Endothelial cell of umbilical vein (primary cell): ENCODE results near the gene ATOSB. TPM values are rescaled to one million over a fixed set of nuclear protein-coding genes. Genes with fewer than 3 reads are reported as not detected.

Experiments
- BruUV-seq: library from RNA; stranded (reverse); fragments of 400-500 nt; replicated peaks from 2 replicates; lab custom pipeline; 2021; lab: Mats Ljungman, UMichigan
- CTCF ChIA-PET: fragments of 300-600, 350-600 bp; sonication (Branson Sonifier 250); formaldehyde crosslinking; loops from one replicate; lab custom pipeline; 2021; ENCODE audit warnings: antibody characterized with exemption, inconsistent platforms; lab: Charles Lee
- POLR2A ChIA-PET: fragments of 300-600, 350-600 bp; sonication (Branson Sonifier 250); formaldehyde crosslinking; loops from one replicate; lab custom pipeline; 2021; ENCODE audit warnings: antibody characterized with exemption, inconsistent platforms; lab: Charles Lee
- DNase-seq: peaks from one replicate; pipeline ENCODE4 v3.0.0-alpha.2; 2011; ENCODE audit warnings: low read depth, low spot score
- FAIRE-seq: peaks from 2 replicates; lab custom pipeline; 2011; peaks lifted over from hg19 to GRCh38; lab: Jason Lieb, UNC
- H2AFZ ChIP-seq: 2 replicates; pipeline ENCODE4 v1.6.0; 2012; ENCODE audit warnings: low read depth, low read length, control low read depth, inconsistent platforms
- H3K27ac ChIP-seq: 2 replicates; pipeline ENCODE4 v1.5.1; 2011; ENCODE audit warnings: low read depth, mild to moderate bottlenecking, control low read depth, low read length, moderate library complexity; ENCODE audit not compliant: insufficient read depth
- H3K27me3 ChIP-seq, 2 experiments: 2 replicates each; pipeline versions ENCODE4 v1.6.0 to v1.6.1; 2011; ENCODE audit warnings: low read length in 2 of 2, mixed read lengths in 1 of 2; ENCODE audit not compliant: control insufficient read depth in 2 of 2, insufficient read depth in 2 of 2
- H3K36me3 ChIP-seq, 2 experiments: 2 replicates in 1 of 2; 3 replicates in 1 of 2; pipeline ENCODE4 v1.5.1; 2011; ENCODE audit warnings: low read length in 2 of 2, mild to moderate bottlenecking in 1 of 2, moderate library complexity in 1 of 2; ENCODE audit not compliant: control insufficient read depth in 2 of 2, insufficient read depth in 2 of 2; ENCODE audit errors: extremely low read depth in 1 of 2
- H3K4me1 ChIP-seq: 3 replicates; pipeline ENCODE4 v1.5.1; 2011; ENCODE audit warnings: mild to moderate bottlenecking, low read length; ENCODE audit not compliant: control insufficient read depth, insufficient read depth; ENCODE audit errors: extremely low read depth
- H3K4me2 ChIP-seq: 2 replicates; pipeline ENCODE4 v1.6.1; 2011; ENCODE audit warnings: low read length, control low read depth, mixed read lengths; ENCODE audit not compliant: insufficient read depth
- H3K4me3 ChIP-seq, 3 experiments: fragments of 200-600 bp in 1 of 3; sonication (generic), shearing (Covaris generic) in 1 of 3; replicated peaks in 1 of 3; 2 replicates each; pipeline ENCODE4 v1.5.1; 2011 to 2016; ENCODE audit warnings: control low read depth in 3 of 3, low read length in 3 of 3, mild to moderate bottlenecking in 2 of 3, inconsistent platforms in 1 of 3, low read depth in 1 of 3, moderate library complexity in 1 of 3; ENCODE audit not compliant: insufficient read depth in 1 of 3
- H3K79me2 ChIP-seq: 2 replicates; pipeline ENCODE4 v1.6.0; 2012; ENCODE audit warnings: low read length, inconsistent platforms; ENCODE audit not compliant: control insufficient read depth, insufficient read depth
- H3K9ac ChIP-seq: replicated peaks from 2 replicates; pipeline ENCODE3; 2011; ENCODE audit warnings: low read length, control low read depth; ENCODE audit not compliant: insufficient read depth; ENCODE audit errors: extremely low read depth
- H3K9me1 ChIP-seq: replicated peaks from 3 replicates; pipeline ENCODE4 v1.6.0; 2011; ENCODE audit warnings: mild to moderate bottlenecking, low read length; ENCODE audit not compliant: control insufficient read depth, insufficient read depth; ENCODE audit errors: extremely low read depth
- H3K9me3 ChIP-seq: replicated peaks from 2 replicates; pipeline ENCODE4 v1.5.1; 2012; ENCODE audit warnings: low read length, inconsistent platforms; ENCODE audit not compliant: control insufficient read depth, insufficient read depth
- H4K20me1 ChIP-seq: replicated peaks from 2 replicates; pipeline ENCODE3; 2011; ENCODE audit warnings: mild to moderate bottlenecking, low read length; ENCODE audit not compliant: control insufficient read depth, insufficient read depth; ENCODE audit errors: extremely low read depth
- EZH2 ChIP-seq: IDR thresholded peaks from 2 replicates; pipeline ENCODE4 v1.6.1; 2012; ENCODE audit warnings: borderline replicate concordance, low read depth, mild to moderate bottlenecking, moderate library complexity, low read length, inconsistent platforms; ENCODE audit not compliant: severe bottlenecking
- FOS ChIP-seq: IDR thresholded peaks from 2 replicates; pipeline ENCODE4 v1.6.1; 2011; ENCODE audit warnings: mild to moderate bottlenecking, low read length, moderate library complexity, borderline replicate concordance; ENCODE audit not compliant: insufficient read depth
- POLR2A ChIP-seq: IDR thresholded peaks from 2 replicates; pipeline ENCODE4 v1.6.1; 2012; ENCODE audit warnings: low read depth, mild to moderate bottlenecking, control low read depth, low read length
- POLR2AphosphoS5 ChIP-seq: IDR thresholded peaks from 2 replicates; pipeline ENCODE4 v1.6.1; 2012; ENCODE audit warnings: low read depth, mild to moderate bottlenecking, control low read depth, low read length, moderate library complexity; ENCODE audit not compliant: insufficient read depth
- dilution Hi-C: fragments of 300-500 bp; cut with MboI; formaldehyde crosslinking; loops from one replicate; pipeline ENCODE4 v1.15.0; 2019; ENCODE audit warnings: low sequenced_read_pairs; ENCODE audit not compliant: extremely low pct_ligation_motif_present
- intact Hi-C: fragments of 100-400 bp; cut with micrococcal nuclease; formaldehyde crosslinking; loops from one replicate; pipeline ENCODE4 v1.10.0; 2022
- polyA plus RNA-seq, 4 experiments: library from polyadenylated mRNA; depleted of rRNA in 3 of 4; stranded (reverse) in 3 of 4; unstranded in 1 of 4; fragments of >200 nt; gene quantifications; 2 replicates each; pipeline versions ENCODE4 v1.2.1 to v1.2.3, GENCODE V29; 2011 to 2012; ENCODE audit warnings: missing spikeins in 1 of 4
- total RNA-seq: library from RNA; stranded (reverse); gene quantifications from 2 replicates; pipeline ENCODE4 v1.2.3, GENCODE V29; 2021
- TF ChIP-seq, protein P1 (sequence below), 2 donors: IDR thresholded peaks; 1 replicate in 1 of 2; 2 replicates in 1 of 2; pipeline ENCODE4 v1.5.1; 2011; ENCODE audit warnings: low read length in 2 of 2, mild to moderate bottlenecking in 2 of 2, moderate library complexity in 2 of 2, control low read depth in 1 of 2, inconsistent platforms in 1 of 2, low read depth in 1 of 2; ENCODE audit not compliant: insufficient read depth in 1 of 2; ENCODE audit errors: extremely low read depth in 1 of 2

Gene ATOSB
- total and polyA plus RNA-seq, 2 donors (not counting 3 experiments of a cell fraction or from before 2014, with no cell fraction given) = 34.7 to 58.0 TPM

DNA sequence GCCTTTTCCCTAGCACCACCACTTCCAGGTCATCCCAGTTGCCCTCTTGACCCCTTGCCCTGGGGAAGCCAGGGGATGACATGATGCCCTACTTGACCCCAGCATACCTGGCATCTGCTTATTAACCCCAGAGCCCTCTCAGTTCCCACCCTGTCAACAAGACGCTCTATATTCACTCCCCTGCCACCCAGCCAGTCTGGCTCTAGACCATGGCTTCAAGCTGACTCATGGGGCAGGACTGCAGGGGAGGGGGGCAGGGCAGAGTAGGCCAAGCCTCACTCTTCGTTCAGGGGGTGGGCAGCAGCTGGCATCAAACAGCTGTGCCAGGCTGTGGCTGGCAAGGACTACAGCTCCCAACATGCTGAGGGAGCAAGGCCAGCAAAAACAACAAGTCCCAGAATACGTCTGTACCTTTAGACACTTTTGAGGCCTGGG, 5.3 kb downstream of the ATOSB start:
- BruUV-seq = no TSS peak
- CTCF ChIA-PET = interaction anchor here (0.8 to 2.7 kb wide), 4 partner anchors 14 to 350 kb away, joined by 3 to 10 read pairs (median 4); partner anchors contain the start of gene PIGO
- FAIRE-seq (peak; percentile 79), DNase-seq (peak; percentile 62)
- intact Hi-C loops (loop anchor here (2.0 to 5.0 kb wide), 3 partner anchors 122 to 492 kb away; partner anchors contain the start of gene DNAJB5), dilution Hi-C loops (no loop called here)
- POLR2A ChIA-PET = interaction anchor here (0.8 kb wide), 1 partner anchor 38 kb away, joined by 3 read pairs; the partner anchor contains the start of gene VCP
- Histone ChIP-seq H3K27ac (peak overlapping the region; percentile 89), H3K79me2 (peaks cover 30% of the 10 kb centered on the region), H3K36me3 (peaks cover 3 to 29% of the 10 kb centered on the region in 2 experiments), H3K4me3 (peak overlapping the region in 2 of 3 experiments; percentile 60 to 85), H2AFZ (no peak overlapping the region), H3K9me3 (no peaks in the 10 kb centered on the region), H3K9ac (peak overlapping the region; percentile 87), H4K20me1 (no peaks in the 10 kb centered on the region), H3K27me3 (no peaks in the 10 kb centered on the region), H3K4me2 (peak overlapping the region; percentile 76), H3K9me1 (no peaks in the 10 kb centered on the region), H3K4me1 (peaks cover 47% of the 10 kb centered on the region)
- TF ChIP-seq POLR2AphosphoS5 (peak; percentile 30), FOS (peak; percentile 55), EZH2 (no peak), POLR2A (peak; percentile 12)
- TF ChIP-seq, protein P1, sequence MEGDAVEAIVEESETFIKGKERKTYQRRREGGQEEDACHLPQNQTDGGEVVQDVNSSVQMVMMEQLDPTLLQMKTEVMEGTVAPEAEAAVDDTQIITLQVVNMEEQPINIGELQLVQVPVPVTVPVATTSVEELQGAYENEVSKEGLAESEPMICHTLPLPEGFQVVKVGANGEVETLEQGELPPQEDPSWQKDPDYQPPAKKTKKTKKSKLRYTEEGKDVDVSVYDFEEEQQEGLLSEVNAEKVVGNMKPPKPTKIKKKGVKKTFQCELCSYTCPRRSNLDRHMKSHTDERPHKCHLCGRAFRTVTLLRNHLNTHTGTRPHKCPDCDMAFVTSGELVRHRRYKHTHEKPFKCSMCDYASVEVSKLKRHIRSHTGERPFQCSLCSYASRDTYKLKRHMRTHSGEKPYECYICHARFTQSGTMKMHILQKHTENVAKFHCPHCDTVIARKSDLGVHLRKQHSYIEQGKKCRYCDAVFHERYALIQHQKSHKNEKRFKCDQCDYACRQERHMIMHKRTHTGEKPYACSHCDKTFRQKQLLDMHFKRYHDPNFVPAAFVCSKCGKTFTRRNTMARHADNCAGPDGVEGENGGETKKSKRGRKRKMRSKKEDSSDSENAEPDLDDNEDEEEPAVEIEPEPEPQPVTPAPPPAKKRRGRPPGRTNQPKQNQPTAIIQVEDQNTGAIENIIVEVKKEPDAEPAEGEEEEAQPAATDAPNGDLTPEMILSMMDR (IDR thresholded peaks at IDR 0.05; ENCODE audit: extremely low read depth in 1 of 2, insufficient read depth in 1 of 2, low read depth in 1 of 2, low read length in 2 of 2) = no peak
